ENCODE results near the gene ZNF385A.

GRCh38 chr12:54373649-54374561, 10.6 kb downstream of the ZNF385A start:
- no peak for TF ChIP-seq CTCF (IDR thresholded peaks at IDR 0.05)
- no peak for TF ChIP-seq POLR2A (IDR thresholded peaks at IDR 0.05)
- TF ChIP-seq POLR2AphosphoS5 (IDR thresholded peaks at IDR 0.05) = no peak
